HEK293 (cell line): ENCODE results near the gene ARHGDIA.

ENCODE experiments used
- TCF7L2 ChIP-seq: IDR thresholded peaks from 2 replicates; pipeline ENCODE4 v1.6.1; 2011; ENCODE audit warnings: low read depth, mild to moderate bottlenecking, inconsistent platforms, low read length, moderate library complexity, borderline replicate concordance
- ZNF837 ChIP-seq: fragments of 450-650 bp; formaldehyde crosslinking; IDR thresholded peaks from 2 replicates; pipeline ENCODE4 v1.5.1; 2016; ENCODE audit warnings: missing biosample characterization, missing genetic modification characterization

DNA sequence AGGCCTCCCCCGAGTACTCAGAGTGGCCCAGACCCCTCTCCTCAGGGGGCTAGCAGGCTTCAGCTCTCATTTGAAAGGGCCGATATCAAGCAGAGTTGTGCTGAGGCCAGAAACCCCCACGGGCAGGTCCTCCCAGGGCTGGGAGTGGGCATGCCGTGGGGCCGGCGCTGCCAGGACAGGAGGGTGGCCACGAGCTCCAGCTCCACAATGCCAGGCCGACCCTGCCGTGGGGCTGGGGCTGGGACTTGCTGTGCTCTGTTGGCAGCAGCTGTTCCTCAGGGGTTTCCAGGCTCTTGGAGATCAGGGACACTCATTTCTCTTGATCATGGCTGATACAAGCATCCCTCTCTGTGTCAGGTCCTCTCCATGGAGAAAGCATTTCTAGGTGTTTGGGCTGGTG lies 27.7 kb upstream of the ARHGDIA start:
- TF ChIP-seq ZNF837 (tag by site-specific recombination) (no peak), TCF7L2 (no peak)
